ENCODE results near the gene PIF1. TPM values are rescaled to one million over a fixed set of nuclear protein-coding genes. Genes with fewer than 3 reads are reported as not detected.

Gene PIF1
- total and polyA plus RNA-seq, 12 donors, result 0.26 to 6.0 (median 1.8) TPM

- 31 to 52% (median 47%) methylated on average over 5 to 6 of the region's 6 CpGs for WGBS, 4 donors
- intact Hi-C loops (cut with DNase I), result loop anchor here (2.0 to 5.0 kb wide), 2 partner anchors 81 to 82 kb away; no protein-coding TSS in a partner anchor
- peak; percentile 46 to 78 (median 70) for DNase-seq
- Histone ChIP-seq H3K27ac (no peak overlapping the region), H3K4me3 (no peak overlapping the region), H3K36me3 (replicated peaks in 1 of 2) (no peaks in the 10 kb centered on the region), H3K9me3 (replicated peaks in 1 of 3) (no peaks in the 10 kb centered on the region), H3K4me1 (replicated peaks in 1 of 2) (peaks cover 4 to 6% of the 10 kb centered on the region in 2 donors), H3K27me3 (no peaks in the 10 kb centered on the region)
- TF ChIP-seq, protein P1, sequence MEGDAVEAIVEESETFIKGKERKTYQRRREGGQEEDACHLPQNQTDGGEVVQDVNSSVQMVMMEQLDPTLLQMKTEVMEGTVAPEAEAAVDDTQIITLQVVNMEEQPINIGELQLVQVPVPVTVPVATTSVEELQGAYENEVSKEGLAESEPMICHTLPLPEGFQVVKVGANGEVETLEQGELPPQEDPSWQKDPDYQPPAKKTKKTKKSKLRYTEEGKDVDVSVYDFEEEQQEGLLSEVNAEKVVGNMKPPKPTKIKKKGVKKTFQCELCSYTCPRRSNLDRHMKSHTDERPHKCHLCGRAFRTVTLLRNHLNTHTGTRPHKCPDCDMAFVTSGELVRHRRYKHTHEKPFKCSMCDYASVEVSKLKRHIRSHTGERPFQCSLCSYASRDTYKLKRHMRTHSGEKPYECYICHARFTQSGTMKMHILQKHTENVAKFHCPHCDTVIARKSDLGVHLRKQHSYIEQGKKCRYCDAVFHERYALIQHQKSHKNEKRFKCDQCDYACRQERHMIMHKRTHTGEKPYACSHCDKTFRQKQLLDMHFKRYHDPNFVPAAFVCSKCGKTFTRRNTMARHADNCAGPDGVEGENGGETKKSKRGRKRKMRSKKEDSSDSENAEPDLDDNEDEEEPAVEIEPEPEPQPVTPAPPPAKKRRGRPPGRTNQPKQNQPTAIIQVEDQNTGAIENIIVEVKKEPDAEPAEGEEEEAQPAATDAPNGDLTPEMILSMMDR (IDR thresholded peaks at IDR 0.05), result no peak
Measured at GRCh38 chr15:64813075-64813474, 12.4 kb downstream of the PIF1 start.

- Histone ChIP-seq H3K36me3 (replicated peaks in 1 of 2) (no peaks in the 10 kb centered on the region), H3K27me3 (no peaks in the 10 kb centered on the region), H3K9me3 (replicated peaks in 1 of 3) (no peaks in the 10 kb centered on the region), H3K4me3 (no peak overlapping the region), H3K4me1 (replicated peaks in 1 of 2) (peaks cover 4 to 6% of the 10 kb centered on the region in 2 donors), H3K27ac (no peak overlapping the region)
- no peak for DNase-seq
- intact Hi-C loops (cut with DNase I), result loop anchor here in 1 of 2 donors (5.0 kb wide), 1 partner anchor 78 kb away; no protein-coding TSS in a partner anchor
- WGBS, 4 donors, result 76 to 89% (median 79%) methylated on average over 3 to 6 of the region's 6 CpGs
- no peak for TF ChIP-seq POLR2A (IDR thresholded peaks at IDR 0.05)
- TF ChIP-seq, protein P1 (IDR thresholded peaks at IDR 0.05), result no peak
Measured at GRCh38 chr15:64810497-64811326, 14.7 kb downstream of the PIF1 start.

DNA sequence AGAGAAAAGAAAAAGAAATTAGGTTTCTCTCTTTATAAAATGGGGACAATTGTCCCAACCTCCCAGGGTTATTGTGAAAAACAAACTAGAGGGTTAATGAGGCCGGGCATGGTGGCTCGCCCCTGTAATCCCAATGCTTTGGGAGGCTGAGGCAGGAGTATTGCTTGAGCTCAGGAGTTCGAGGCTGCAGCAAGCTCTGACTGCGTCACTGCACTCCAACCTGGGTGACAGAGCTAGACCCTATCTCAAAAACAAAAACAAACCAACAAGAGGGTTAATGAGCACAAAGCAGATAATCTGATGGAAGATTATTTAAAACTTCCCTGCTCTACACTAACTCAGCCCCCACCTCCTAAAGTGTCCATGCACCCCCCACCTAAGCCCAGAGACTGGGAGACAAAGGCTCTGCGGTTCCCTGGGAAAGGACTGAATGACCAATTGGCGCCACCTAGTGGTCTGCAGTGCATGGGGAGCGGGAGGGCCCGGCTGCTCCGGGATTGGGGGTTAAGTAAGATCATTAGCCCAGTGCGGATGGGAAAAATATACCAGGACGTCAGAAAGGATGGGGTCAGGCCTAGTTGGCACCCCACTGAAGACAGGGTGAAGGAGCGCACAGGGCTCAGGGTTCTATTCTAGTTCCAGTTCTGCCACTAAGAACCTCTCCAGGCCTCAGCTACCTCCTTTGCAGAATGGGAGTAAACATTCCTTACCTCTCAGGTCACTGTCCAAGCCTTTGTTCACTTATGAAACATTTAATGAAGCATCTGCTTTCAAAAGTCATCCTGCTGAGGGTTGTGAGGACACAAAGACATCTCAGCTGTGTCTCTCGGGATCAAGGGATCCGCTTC is 15.6 kb downstream of the PIF1 start:
- WGBS, 4 donors, result 29 to 33% (median 30%) methylated on average over 14 of the region's 14 CpGs
- H3K27me3 ChIP-seq, result no peaks in the 10 kb centered on the region
- DNase-seq, result peak; percentile 75 to 90 (median 83)
- no peaks in the 10 kb centered on the region for H3K9me3 ChIP-seq (replicated peaks in 1 of 3)
- intact Hi-C loops (cut with DNase I), result loop anchor here in 1 of 2 donors (5.0 kb wide), 1 partner anchor 78 kb away; no protein-coding TSS in a partner anchor
- no peaks in the 10 kb centered on the region for H3K36me3 ChIP-seq (replicated peaks in 1 of 2)
- TF ChIP-seq, protein P1 (IDR thresholded peaks at IDR 0.05), result peak; percentile 79 to 93 (median 90)
- no peak for TF ChIP-seq POLR2A (IDR thresholded peaks at IDR 0.05)
- no peak overlapping the region for H3K27ac ChIP-seq
- H3K4me1 ChIP-seq (replicated peaks in 1 of 2), result peaks cover 4 to 6% of the 10 kb centered on the region in 2 donors
- no peak overlapping the region for H3K4me3 ChIP-seq

Data from adrenal gland (tissue), 12 donors.